Fibroblast of skin of right quadriceps (primary cell): Measurements from ENCODE around the gene LRRC4C.

Source experiments
- DNase-seq: peaks from one replicate; pipeline ENCODE4 v3.0.0-alpha.2; 2013

Gene LRRC4C

DNA sequence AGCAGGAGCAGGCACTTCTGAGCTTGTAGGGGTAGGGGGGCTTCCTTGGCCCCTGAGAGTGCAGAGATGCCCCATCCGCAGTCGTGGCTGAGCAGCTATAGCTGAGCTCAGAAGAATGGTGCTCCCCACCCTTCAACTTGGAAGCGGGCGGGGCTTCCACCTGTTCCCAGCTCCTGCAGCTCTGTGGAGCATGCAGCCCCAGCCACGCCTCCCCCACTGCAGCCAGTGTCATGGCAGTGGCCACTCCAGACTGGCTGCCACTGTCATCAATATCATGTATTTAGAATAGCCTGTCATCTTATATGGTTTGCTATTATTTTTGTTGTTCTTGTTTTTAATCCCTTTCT is 213.1 kb downstream of the LRRC4C start:
- DNase-seq: no peak

DNA sequence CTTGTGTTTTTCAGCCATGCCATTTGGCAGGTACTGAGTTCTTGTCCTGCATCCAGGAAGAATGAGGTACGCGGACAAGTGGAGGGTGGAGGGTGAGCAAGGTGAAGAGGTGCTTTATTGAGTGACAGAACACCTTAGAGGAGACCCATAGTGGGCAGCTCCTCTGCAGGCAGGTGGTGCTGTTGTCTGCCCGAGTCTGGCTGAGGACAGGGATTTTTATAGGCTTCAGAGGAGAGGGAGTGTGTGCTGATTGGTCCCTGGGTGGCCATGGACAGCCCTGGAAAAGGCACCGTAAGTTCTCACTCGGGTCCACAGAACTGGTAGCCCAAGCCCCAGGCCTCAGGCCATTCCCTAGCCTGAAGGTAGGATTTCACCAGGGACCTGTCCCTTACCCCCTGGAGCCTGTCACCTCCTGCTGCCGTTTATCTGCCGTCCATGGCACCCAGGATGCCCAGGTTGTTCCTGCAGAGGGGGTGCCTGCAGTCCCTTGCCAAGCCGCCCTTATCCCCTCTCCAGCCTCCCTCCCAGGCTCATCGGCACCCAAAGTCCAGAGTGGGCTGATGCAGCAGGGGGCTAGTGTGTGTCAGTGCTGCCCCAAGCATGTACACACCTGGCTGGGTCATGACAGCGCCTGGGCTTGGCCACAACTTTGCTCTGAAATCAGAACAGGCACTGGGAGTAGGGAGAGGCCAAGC is 213.6 kb downstream of the LRRC4C start:
- DNase-seq: no peak

DNA sequence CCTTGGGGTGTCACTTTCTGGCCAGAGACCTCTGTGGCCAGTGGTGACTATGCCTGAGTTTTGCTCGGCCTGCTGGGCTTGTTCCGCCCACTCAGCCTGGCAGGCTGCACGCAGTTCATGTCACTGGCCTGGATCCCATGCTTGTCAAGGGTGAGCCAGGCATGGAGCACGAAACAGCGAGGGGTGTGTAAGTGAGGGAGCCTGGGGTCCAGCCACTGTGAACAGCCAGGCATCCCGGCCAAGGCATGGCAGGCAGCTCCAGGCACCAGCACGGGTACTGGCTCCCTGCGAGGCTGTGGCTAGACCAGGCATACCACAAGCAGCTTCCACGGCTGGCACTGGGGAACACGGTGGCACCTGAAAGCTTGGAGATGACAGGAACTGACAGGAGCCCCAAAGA is 214.3 kb downstream of the LRRC4C start:
- no peak for DNase-seq

DNA sequence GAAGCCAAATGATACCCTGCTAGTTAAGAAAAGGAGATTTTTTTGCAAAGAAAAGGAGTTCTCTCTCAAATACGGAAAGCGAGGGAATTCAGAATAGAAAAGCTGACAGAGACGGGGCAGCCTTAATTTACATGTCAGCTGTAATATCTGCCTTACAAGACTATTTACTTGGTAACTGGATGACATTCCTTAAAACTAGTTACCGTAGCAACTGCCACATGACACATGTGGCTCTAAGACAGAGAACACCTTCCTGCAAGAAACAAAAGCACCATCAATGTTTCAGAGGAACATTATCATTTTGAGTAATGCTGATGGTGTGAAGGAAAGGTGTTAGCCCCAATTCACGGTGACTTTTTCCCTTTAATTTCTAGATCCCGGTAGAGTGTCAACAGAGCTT is 222.1 kb downstream of the LRRC4C start:
- no peak for DNase-seq

DNA sequence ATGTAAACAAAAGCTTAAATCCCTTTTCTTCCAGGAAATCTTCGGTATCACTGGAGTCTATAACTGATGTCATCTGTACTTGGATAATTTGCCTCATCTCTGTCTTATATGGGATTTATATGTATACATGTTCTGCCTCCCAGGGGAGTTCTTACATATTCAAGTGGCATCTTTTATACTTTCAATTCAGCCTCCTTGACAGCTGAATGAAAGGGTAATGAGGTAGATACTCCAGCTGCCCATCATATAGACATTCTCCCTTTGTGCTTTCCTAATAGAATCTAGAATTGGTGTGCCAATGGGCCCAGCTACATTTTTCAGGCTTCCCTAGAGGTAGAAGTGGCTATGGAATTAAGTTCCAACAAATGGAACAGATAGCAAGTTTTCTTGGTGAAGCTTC is 223.8 kb downstream of the LRRC4C start:
- DNase-seq: no peak

DNA sequence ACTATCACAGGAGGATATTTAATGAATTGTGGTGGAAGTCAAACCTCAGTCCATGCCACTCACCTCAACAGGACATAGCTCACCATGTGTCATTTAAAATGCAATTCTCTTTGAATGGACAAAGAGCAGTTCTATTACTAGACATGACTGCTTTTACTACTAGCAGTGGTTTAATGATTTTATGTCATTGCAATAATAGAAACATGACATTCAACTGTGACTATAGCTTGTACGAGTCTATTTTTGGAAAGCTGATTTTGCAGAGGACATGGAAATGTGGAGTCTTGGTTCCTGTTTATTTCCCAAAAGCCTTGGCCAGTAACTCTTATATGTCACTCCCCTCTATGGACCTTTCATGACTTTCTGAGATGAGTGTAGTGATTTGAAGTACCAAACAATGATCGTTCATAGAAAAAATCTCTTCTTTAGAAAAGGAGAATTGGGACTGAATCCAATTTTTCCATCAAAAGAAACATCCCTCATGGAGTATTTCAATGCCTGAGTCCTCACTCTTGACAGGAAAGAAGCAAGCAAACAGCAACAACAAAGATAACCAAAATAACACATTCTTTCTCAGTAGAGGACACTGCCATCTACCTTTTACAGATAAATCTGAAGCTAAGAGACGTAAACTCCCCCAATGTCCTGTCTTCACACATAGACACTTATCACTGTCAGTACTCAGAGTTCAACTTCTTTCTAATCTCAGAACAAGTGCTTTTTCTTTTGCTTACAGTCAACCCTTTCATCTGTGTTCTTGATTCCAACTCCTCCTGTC is 233.4 kb downstream of the LRRC4C start:
- DNase-seq: no peak

DNA sequence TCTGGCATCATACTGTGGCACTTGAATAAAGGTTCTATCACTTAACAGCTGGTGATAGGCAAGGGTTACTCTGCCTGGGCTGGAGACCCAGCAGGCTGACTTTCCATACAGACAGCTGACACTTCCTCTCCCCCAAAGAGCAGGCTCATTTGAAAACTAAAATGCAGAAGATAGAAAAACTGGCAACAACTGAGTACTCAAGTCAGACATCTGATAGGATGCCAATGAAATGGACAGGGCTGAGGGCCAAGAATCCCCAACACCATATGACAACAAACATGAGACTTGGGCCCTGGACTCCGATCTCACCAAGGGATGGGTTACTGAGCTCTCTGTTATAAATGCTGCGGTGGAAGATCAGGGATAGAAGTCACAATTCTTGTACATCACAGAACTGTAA is 237.2 kb downstream of the LRRC4C start:
- DNase-seq: no peak

DNA sequence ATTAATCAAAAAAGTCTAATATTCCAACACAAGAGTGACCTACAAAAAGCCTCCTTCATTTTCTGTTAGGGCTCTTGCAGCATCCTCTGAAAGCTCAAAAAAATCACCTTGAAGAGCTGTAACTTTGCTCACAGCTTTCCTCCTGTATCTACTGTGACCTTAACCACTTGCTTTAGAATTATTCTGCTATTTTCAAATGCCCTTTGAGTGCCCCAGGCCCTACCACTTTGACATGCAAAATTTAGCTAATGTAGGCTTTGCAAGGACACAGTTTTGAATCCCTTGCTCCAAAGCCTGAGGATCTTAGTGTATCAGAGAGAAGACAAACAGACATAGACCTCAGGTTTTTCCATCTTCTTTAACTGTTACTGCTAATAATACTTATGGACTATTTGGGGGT is 253.1 kb downstream of the LRRC4C start:
- no peak for DNase-seq

DNA sequence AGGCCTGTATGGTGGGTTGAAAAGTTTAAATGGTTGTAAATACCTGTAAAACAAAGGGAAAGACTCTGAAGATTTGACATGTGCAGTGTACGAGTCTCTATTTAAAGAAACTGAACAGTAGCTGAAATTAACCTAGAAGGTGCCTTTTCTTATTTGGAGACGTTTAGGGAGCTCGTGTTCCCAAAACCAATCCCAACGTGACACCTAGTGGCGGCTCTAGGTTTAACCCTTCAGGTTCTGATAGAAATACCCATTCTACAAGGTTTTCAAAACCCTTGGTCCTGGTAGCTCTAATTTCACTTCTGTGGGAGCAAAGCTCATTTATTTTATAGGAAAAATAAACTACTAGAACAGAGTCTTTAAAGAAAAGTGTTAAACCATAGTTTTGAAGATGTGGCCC is 258.3 kb downstream of the LRRC4C start:
- peak; percentile 55 for DNase-seq

DNA sequence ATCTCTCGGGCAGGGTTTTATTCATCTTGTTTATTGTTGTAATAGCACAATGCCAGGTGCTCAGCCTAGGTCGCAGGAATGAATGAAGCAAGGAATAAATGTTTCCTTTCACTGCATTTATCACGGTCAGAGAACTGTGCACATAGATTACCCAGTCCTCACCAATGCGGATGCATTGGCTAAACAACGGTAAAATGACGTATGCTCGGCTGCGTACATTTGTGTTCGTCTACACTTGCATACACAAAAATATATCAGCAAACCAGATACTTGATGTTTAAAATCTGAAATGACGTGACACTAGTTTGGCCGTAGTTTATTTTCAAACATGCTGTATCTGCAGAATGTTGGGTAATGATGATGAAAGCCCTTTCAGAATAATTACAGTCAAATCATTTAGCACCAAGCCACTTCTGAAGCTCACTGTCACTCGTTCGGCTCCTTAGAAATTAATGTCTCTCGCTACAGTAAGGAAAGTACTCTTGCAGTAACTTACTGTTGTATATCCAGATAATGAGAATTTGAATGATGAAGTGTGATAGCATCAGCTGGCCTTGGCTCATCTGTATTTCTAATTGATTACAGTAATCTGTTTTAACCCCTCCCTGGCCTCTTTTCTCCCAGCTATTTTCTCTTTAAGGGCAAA is 268.9 kb downstream of the LRRC4C start:
- no peak for DNase-seq

DNA sequence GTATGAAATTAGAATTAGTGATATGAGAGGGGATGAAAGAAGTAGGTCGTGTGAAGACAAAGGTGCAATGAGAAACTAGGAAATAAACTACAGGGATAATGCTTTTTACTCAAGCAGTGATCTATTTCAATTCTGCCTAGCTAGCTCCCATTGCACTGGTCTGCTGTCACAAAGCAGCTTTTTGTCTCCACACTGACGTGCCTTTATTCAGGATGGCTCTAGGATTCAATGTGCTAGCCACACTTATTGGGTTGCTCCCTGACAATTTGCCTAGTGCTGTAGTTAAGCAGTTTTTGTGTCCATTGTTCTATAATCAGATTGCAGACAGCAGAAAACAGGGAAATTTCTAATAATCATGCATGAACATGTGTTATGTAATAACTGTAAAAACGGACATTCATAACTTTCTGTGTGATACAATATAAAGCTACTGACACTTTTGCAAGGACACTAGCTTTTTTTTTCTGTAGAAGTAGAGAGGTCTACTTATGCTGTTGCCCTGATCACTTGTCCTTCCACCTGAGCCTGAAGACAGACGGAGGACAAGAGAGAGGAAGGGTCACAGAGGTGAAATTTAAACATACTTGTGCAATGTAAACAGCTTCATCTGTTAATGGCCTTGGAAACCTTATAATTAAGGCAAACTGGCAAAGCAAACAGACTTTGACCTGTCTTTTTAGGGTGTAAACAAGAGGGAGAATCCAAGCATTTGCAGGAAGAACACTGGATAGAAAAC is 269.6 kb downstream of the LRRC4C start:
- DNase-seq: no peak

DNA sequence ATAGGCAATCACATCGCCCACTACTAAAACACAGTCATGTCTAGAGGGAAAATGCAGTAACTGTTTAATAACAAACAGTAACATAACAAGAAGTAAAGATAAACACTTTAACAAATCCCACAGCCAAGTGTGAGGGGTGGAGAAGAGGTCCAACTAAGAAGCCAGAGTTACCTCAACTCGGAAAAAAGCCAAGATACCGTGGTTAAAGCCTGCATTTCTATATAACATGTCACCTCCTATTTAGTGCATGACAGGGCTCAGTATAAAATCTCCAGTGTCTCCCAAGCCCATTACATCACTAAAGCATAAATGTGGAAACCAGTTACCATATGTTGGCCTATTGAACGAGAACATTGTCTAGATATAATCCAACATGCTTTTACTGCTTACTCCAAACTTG is 281.7 kb downstream of the LRRC4C start:
- DNase-seq: peak; percentile 65

DNA sequence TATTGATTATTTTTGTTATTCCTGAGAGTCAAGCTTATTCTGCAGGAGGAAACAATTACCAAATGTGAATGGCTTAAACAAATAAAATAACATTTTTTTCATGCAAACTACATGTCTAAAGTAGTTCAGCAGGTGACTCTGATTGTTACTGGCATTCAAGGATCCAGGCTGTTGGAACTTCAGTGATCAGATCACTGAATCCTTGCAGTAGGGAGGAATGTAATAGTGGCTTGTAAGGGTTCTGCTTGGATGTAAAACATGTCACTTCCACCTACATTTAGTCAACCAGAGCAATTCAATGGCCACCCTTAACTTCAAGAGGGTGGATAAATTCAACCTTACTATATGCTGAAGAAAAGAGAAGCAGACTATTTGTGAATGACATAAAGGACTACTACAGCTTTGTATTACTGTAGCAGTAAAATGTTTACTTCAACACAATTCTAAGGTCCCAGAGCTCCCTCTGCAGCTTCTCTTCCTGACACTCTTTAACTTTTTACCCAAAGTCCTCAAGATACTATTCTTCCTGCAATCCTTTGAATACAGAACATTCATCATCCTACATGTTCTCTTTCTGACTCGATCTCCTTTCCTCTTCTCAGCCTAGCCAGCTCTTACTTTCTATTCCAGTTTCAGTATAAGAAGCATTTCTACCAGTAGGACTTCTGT is 284.0 kb downstream of the LRRC4C start:
- DNase-seq: peak; percentile 2

DNA sequence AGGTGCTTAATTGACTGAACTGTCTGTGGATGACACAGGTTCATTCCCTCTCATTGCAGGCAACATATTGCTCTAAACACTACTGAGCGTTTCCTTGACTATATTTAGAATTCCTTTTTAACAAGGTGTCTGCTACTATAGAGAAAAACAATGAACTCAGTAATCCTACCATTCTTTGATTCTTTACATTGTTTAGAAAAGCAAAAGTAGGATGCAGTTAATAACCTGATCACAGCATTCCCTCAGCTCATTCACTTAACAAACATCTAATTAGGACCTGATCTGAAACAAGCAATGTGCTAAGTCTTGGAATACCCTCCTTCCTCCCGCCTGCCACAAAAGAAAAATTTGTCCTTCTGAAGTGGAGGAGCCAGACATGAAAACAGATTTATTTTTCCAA is 313.1 kb downstream of the LRRC4C start:
- no peak for DNase-seq

DNA sequence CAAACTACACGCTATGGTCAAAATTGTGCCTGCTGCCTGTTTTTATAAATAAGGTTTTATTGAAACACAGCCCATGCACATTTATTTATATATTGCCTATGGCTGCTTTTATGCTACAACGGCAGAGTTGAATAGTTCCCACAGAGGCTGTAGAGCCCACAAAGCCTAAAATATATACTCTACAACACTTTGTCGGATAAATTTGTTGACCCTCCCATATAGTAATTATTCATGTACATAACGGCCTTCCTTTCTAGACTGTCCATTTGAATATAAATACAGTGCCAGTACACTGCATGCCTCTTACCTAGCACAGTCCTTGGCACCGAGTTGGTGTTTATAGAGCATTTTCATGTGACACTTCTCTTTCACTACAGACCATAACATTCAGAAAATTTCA is 314.0 kb downstream of the LRRC4C start:
- no peak for DNase-seq

DNA sequence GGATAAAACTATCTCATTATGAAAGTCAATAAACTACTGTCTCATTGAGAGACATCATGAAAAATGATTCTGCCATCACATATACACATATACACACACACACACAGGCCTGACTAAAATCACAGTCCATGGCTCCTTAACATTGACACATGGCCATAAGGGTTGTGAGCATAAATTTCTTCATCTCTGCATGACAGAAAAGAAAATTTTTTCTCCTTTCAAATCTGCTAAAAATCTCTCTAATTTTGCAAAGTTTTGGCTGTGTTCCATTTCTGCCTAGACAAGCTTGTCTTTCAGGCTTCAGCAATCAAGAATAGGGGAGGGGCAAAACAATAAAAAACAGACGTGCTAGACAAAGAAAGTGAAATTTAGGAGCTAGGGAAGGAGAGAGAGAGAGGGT is 324.5 kb downstream of the LRRC4C start:
- no peak for DNase-seq

DNA sequence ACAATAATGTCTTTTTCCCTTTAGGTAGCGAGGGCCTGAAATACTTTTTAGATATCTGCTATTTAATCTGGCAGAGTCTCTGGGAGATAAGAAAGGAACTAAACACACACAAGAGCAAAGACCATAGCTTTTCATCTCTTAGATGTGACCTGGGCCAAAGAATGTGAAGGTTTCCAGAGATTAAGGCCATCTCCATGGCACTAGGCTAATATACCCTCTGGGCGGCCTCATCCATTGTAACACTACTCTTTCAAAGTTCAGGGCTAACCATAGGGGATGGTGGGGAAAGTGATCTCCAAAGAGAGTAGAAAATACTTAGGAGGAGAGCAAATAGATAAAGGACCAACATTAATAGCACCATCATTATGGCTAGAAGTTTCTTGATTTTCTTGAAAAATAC is 326.4 kb downstream of the LRRC4C start:
- DNase-seq: no peak

DNA sequence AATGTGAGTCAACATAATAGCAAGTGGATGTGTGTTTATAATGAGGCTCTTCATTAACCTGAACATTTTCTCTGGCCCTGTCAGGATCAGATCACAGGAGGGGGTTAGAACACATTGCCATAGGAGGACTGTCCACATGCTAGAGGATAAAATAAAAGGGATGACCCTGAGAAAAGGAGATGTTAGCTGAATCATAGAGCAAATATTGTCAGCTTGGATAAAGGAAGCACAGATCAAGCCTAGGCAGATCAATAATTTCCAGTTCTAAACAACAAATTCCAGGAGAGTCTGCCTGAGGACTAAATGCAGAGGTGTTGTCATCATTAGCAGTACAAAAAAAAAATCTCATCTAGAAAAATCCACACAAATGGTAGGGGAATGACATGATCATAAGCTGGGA is 337.9 kb downstream of the LRRC4C start:
- no peak for DNase-seq

DNA sequence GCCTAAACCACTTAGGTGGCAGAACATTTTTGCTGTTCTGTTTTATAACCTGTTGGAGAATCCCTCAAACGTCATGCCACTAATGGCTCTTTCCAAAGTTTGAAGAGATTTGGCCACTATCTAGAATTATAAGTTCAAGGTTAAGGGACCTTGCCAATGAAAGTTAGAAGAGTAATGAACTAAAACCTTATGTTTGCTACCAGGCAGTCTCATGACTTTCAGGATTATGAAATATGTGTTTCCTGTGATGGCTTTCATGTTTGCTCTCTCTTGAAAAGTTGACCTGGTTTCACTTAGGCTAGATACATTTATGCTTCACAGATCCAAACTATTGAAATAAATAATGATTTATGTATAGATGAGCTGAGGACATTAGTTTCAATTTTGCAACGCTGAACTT is 340.0 kb downstream of the LRRC4C start:
- DNase-seq: no peak

DNA sequence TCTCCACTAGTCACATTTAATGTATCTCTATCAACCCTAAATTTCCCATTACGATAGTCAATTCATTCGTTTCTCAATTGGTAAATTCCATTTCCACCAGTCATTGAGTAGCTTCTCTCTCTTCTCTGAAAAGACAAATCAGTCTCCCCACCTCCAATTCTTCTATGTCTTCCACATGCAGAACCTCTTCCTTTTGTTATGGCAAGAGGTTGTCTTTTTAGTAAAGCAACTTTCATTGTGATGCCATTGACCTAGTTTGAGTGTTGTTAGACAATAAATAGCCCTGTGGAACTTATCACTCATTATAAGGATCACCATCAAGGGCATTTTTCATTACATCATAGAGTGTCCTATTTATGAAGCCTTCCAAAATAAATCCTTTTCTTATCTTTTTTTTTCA is 340.9 kb downstream of the LRRC4C start:
- no peak for DNase-seq

DNA sequence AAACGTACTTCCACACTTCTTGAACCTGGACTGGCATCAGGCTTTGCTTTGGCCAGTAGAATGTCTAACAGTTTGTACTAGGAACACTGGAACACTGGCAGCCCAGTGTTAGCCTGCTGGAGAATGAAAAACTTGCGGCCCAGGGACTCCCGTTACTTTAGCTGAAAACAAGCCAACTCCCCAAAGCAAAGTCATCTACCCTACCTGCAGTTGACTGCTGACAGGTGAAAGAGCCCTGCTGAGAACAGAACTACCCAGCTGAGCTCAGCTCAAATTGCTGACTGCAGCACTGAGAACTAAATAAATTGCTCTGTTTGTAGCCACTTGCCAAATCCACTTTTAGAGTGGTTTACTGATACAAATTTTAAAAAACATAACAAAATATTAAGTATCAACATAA is 342.5 kb downstream of the LRRC4C start:
- no peak for DNase-seq

DNA sequence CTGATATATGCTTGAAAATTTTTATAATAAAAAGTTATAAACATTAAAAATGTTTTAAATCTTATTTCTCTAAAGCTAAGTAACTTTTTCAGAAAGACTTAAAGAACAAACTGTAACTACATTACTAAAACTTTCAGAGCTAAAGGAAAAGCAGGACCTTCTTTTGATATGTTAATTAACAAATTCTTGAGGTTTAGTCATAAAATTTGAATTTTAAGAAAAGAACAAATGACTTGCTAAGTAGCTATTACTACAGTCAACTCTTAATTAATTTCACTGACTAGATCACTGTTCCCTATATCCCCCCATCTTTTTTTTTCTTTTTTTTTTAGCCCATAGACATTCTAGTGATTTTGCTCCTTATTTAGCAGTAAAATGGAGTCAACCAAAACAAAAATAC is 344.4 kb downstream of the LRRC4C start:
- DNase-seq: no peak

DNA sequence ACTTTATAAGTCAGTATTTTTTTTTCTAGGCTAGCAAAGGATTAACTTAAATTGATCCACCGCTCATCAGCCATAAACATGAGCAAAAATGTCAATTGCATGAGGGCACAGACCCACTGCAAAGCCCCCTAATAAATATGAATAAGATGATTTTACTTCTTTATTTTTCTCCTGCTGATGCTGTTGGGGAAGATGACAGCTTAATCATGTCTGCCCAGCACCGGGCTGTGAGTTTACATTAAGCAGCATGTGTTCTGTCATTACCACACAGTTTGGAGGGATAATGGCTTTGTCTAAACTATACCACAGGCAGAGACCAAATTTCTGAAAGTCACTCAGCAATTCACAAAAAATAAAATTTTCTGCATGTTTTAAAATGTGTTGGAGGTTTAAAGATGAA is 346.3 kb downstream of the LRRC4C start:
- no peak for DNase-seq
